ENCODE results near the gene CCDC12. TPM values are rescaled to one million over a fixed set of nuclear protein-coding genes. Genes with fewer than 3 reads are reported as not detected.
A peak's percentile ranks its signal among the peaks of the same experiment; 100 is the strongest.

CCDC12 gene
- total RNA-seq, 1 donor from 2014 or later: 50.5 TPM

- Mint-ChIP-seq H3K36me3 (no peaks in the 10 kb centered on the region), H3K27me3 (ENCODE audit: low read depth) (peaks cover 49% of the 10 kb centered on the region), H3K4me3 (no peak overlapping the region), H3K4me1 (peaks cover 51% of the 10 kb centered on the region), H3K27ac (no peak overlapping the region), H3K9me3 (no peaks in the 10 kb centered on the region)
- DNase-seq (ENCODE audit: low spot score in 2 of 2, unreplicated experiment in 2 of 2): no peak
- TF ChIP-seq CTCF (IDR thresholded peaks at IDR 0.05; ENCODE audit: unreplicated experiment): no peak
Observed at GRCh38 chr3:46888705-46889104, 87.8 kb downstream of the CCDC12 start.

- Mint-ChIP-seq H3K4me3 (no peak overlapping the region), H3K4me1 (peaks cover 54% of the 10 kb centered on the region)
- TF ChIP-seq CTCF (IDR thresholded peaks at IDR 0.05; ENCODE audit: unreplicated experiment): no peak
Observed at GRCh38 chr3:46887980-46888494, 88.5 kb downstream of the CCDC12 start.

DNA sequence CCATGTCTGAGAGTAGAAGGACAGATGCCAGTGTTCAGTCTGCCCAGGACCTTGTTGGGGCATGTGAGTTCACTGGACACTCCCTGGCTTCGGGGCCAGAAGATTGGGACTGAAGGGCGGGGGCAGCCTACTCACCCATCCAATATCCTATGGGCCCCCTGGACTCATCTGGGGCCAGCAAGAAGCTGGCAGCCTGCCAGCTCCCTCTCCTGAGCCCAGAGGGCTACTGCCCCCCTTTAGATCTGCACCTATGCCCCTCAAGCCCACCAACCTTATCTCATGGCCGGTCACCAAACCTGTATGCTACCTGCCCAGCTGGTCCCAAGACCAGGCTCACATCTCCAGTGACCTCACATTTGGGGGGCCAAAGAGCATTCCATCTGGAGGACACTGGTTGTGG lies 90.9 kb downstream of the CCDC12 start:
- Mint-ChIP-seq H3K36me3 (no peaks in the 10 kb centered on the region), H3K4me1 (peaks cover 40% of the 10 kb centered on the region), H3K27ac (no peak overlapping the region), H3K27me3 (ENCODE audit: low read depth) (peaks cover 42% of the 10 kb centered on the region), H3K4me3 (peak overlapping the region; percentile 72), H3K9me3 (no peaks in the 10 kb centered on the region)
- no peak for TF ChIP-seq CTCF (IDR thresholded peaks at IDR 0.05; ENCODE audit: unreplicated experiment)
- DNase-seq (ENCODE audit: low spot score in 2 of 2, unreplicated experiment in 2 of 2): no peak

More at GRCh38 chr3:46887980-46888494, 88.5 kb downstream of the CCDC12 start:
- Mint-ChIP-seq H3K9me3 (no peaks in the 10 kb centered on the region), H3K27me3 (ENCODE audit: low read depth) (peaks cover 48% of the 10 kb centered on the region), H3K27ac (no peak overlapping the region), H3K36me3 (no peaks in the 10 kb centered on the region)
- DNase-seq (ENCODE audit: low spot score in 2 of 2, unreplicated experiment in 2 of 2): no peak

DNA sequence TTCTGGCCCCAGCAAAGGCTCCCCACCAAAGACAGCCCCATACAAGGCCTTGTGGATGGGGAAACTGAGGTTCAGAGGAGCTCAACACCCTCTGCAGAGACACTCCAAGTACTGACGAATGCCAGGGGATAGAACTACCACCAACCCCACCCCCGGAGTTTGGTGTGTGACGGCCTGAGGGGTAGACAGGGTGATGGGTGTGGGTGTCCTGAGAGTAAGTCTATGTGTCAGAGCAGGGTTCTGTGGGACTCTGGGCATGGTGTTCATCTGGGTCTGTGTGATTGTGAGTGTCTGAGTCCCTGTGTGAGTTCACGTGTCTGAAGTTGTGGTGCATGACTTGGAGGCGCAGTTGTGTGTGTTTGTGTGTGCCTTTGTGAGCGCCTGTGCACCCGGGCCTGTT lies 91.6 kb downstream of the CCDC12 start:
- Mint-ChIP-seq H3K27ac (no peak overlapping the region), H3K36me3 (no peaks in the 10 kb centered on the region), H3K27me3 (ENCODE audit: low read depth) (peaks cover 49% of the 10 kb centered on the region), H3K4me1 (peaks cover 42% of the 10 kb centered on the region), H3K9me3 (no peaks in the 10 kb centered on the region), H3K4me3 (peak overlapping the region; percentile 72)
- TF ChIP-seq CTCF (IDR thresholded peaks at IDR 0.05; ENCODE audit: unreplicated experiment): no peak
- DNase-seq (ENCODE audit: low spot score in 2 of 2, unreplicated experiment in 2 of 2): no peak

DNA sequence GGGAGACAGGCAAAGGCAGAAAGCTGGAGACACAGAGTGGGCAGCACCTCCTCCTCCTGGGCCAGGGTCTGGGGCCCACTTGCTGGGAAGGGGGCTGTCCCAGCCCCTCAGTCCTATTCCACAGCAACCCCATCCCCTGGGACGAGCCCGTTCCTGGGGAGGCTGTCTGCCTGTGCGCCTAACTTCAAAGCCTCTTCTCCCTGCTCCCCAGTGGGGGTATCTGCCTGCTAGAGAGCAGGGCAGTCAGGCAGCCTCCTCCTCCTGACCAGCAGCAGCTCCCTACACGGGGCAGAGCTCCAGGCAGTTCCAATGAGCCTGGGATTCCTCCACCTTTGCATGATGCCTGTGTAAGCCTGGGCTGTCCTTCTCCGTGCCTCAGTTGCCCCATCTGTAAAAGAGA lies 92.1 kb downstream of the CCDC12 start:
- DNase-seq (ENCODE audit: low spot score in 2 of 2, unreplicated experiment in 2 of 2): no peak
- Mint-ChIP-seq H3K36me3 (no peaks in the 10 kb centered on the region), H3K27ac (no peak overlapping the region), H3K9me3 (no peaks in the 10 kb centered on the region), H3K27me3 (ENCODE audit: low read depth) (peaks cover 51% of the 10 kb centered on the region), H3K4me3 (peak overlapping the region; percentile 72), H3K4me1 (peaks cover 38% of the 10 kb centered on the region)
- no peak for TF ChIP-seq CTCF (IDR thresholded peaks at IDR 0.05; ENCODE audit: unreplicated experiment)

DNA sequence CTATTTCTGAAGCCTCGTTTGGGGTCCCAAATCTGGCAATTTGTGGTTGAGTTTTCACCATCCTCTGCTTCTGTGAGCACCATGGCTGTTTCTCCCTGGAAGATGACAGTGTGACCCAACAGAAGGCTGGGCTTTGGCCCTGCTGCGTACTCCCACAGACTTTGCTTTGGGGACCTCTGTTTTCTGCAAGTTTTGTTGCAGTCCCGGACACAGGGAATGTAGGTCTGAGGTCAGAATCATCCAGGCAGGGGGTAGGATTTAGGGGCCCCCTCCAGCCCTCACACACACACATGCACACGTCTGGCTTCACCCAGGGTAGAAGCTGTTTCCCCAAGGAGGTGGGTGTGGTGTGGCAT lies 92.7 kb downstream of the CCDC12 start:
- no peaks in the 10 kb centered on the region for H3K9me3 Mint-ChIP-seq
- peak overlapping the region; percentile 23 for H3K27ac Mint-ChIP-seq
- no peaks in the 10 kb centered on the region for H3K36me3 Mint-ChIP-seq
- H3K27me3 Mint-ChIP-seq (ENCODE audit: low read depth): peaks cover 51% of the 10 kb centered on the region
- peak overlapping the region; percentile 72 for H3K4me3 Mint-ChIP-seq
- H3K4me1 Mint-ChIP-seq: peaks cover 41% of the 10 kb centered on the region
- no peak for DNase-seq (ENCODE audit: low spot score in 2 of 2, unreplicated experiment in 2 of 2)
- no peak for TF ChIP-seq CTCF (IDR thresholded peaks at IDR 0.05; ENCODE audit: unreplicated experiment)
